Raji (cell line): ENCODE data around the gene CCDC175.

Experiments used
- POLR2A ChIP-seq: IDR thresholded peaks from 2 replicates; pipeline ENCODE4 v1.6.1; 2011; ENCODE audit warnings: low read depth, low read length, control low read depth; ENCODE audit not compliant: insufficient read depth

Gene CCDC175

GRCh38 chr14:59465316-59466135 is 111.1 kb downstream of the CCDC175 start, which contains the start of gene GPR135:
Gene GPR135 (minus strand): TSS chr14:59465380. CDS start chr14:59465226, 154 bp downstream.
- TF ChIP-seq POLR2A, result no peak

- TF ChIP-seq POLR2A, result no peak
These were observed 111.9 kb downstream of the CCDC175 start for GRCh38 chr14:59464486-59465315.

DNA sequence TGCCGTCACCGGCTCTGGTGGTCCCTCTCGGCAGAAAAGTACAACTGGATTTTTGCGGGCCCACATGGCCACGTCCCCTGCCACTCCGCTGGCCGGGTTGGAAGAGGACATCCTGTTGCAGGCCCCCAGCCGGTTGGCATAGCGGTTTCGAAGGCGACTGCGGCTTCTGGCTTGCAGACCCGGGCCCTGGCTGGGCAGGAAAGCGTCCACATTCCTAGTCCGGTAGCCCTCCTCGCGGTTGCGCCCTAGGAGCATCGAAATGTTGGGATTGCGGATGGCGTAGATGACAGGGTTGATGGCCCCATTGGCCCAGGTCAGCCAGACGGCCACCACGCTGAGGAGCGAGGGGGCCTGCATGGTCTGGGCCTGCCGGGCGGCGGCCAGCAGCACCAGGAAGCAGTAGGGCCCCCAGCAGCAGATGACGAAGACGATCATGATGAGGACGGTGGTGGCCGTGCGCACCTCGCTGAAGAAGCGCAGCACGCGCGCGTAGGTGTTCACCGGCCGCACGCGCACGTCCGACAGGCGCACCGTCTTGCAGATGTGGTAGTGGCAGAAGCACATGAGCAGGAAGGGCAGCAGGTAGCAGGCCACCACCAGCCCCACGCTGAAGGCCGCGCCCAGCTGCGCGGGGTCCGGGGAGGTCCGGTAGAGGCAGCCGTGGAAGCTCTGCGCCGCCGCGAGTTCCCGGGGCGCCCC is 112.7 kb downstream of the CCDC175 start:
- TF ChIP-seq POLR2A, result no peak

DNA sequence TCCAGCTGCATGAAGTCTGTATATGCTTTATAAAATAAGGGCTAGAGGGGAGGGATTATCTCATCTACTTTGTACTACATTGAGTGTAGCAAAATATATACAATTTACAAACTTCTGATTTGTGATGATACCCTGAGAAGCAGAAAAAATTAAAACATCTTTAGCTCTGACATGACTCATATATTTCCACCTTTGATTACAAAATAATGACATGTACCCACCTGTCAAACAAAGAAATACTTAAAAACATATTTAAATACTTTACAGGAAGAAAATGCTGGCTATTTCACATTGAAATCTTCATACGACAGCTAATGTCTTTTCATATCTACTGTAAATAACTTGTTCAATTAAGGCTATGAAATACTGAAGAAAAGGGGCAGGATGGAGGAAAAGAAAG is 114.7 kb downstream of the CCDC175 start:
- no peak for TF ChIP-seq POLR2A

- TF ChIP-seq POLR2A, result no peak
These were observed 116.2 kb downstream of the CCDC175 start for GRCh38 chr14:59460378-59460777.

- TF ChIP-seq POLR2A, result no peak
These were observed 118.1 kb downstream of the CCDC175 start for GRCh38 chr14:59458486-59458885.

DNA sequence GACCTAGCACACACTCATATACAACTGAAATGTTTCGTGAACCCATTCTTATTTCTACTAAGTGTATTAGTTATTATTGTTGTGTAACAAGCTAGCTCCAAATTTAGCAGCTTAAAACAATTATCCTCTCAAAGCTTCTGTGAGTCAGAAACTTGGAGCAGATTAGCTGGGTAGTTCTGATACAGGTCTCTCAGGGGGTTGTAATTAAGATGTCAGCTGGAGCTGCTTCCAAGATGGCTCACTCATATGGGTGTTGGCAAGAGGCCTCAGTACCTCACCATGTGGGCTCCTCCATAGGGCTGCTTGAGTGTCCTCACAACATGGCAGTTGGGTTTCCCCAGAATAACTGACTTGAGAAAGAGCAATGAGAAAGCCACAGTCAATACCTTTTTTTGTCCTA is 121.2 kb downstream of the CCDC175 start:
- no peak for TF ChIP-seq POLR2A
